Measurements from ENCODE around the gene OGFRL1. TPM values are rescaled to one million over a fixed set of nuclear protein-coding genes. Genes with fewer than 3 reads are reported as not detected.

Gene OGFRL1
- total and polyA plus RNA-seq, 2 of the 4 experiments (the other 2 are of a cell fraction): 5.4 to 5.7 TPM

- peak overlapping the region; percentile 74 for H3K4ac ChIP-seq (ENCODE audit: low read depth, low read length)
- peak overlapping the region; percentile 82 for H2BK120ac ChIP-seq (ENCODE audit: low read depth, low read length)
- H3K14ac ChIP-seq (replicated peaks; ENCODE audit: low read depth, low read length): peak overlapping the region; percentile 20
- peak overlapping the region; percentile 20 for H4K91ac ChIP-seq (ENCODE audit: insufficient read depth, low read depth, low read length)
- peak overlapping the region; percentile 56 to 76 for H4K8ac ChIP-seq (ENCODE audit: low read depth in 2 of 2, low read length in 2 of 2)
- BruUV-seq (replicated peaks): no TSS peak
- DNase-seq (no peak), ATAC-seq (ENCODE audit: low read depth) (no peak)
- H3K56ac ChIP-seq (ENCODE audit: extremely low read depth, insufficient read depth, low read length): no peak overlapping the region; the same call in 1 of the 2 replicates
- H3K4me1 ChIP-seq (ENCODE audit: control insufficient read depth, insufficient read depth, low read length): peaks cover 7% of the 10 kb centered on the region
- no peaks in the 10 kb centered on the region for H4K20me1 ChIP-seq (ENCODE audit: insufficient read depth, low read length)
- peak overlapping the region; percentile 27; the same call in 2 of the 3 replicates for H2BK15ac ChIP-seq (ENCODE audit: low read depth, low read length)
- CTCF ChIA-PET: interaction anchor here (0.8 kb wide), 1 partner anchor 17 kb away, joined by 4 read pairs; no protein-coding TSS in a partner anchor
- H3K23ac ChIP-seq (ENCODE audit: low read depth, low read length): peak overlapping the region; percentile 11; the same call in 1 of the 2 replicates
- intact Hi-C loops (cut with micrococcal nuclease): no loop called here
- H3K4me2 ChIP-seq (ENCODE audit: low read depth, low read length): no peak overlapping the region
- POLR2A ChIA-PET (ENCODE audit: unreplicated experiment): interaction anchor here (1.2 kb wide), 1 partner anchor 39 kb away, joined by 6 read pairs; the partner anchor contains the start of gene OGFRL1
- peak overlapping the region; percentile 90 for H2BK5ac ChIP-seq (ENCODE audit: low read depth, low read length, poor library complexity, severe bottlenecking)
- no CpG with 5 or more reads among the region's 2 CpGs for WGBS, 2 experiments (ENCODE audit: extremely low coverage in 2 of 2, insufficient read length in 1 of 2)
- peak overlapping the region; percentile 71 for H2AK5ac ChIP-seq (ENCODE audit: low read depth, low read length)
- H3K36me3 ChIP-seq (ENCODE audit: control insufficient read depth, insufficient read depth, low read length): no peaks in the 10 kb centered on the region
- H3K9me1 ChIP-seq (ENCODE audit: insufficient read depth, low read length): peaks cover 2% of the 10 kb centered on the region; the same call in 1 of the 2 replicates
- no peaks in the 10 kb centered on the region for H3K27me3 ChIP-seq (ENCODE audit: control insufficient read depth, insufficient read depth, low read length)
- H3K18ac ChIP-seq (ENCODE audit: low read depth, low read length): peak overlapping the region; percentile 35; the same call in 1 of the 2 replicates
- H2AK9ac ChIP-seq (replicated peaks; ENCODE audit: low read depth, low read length, poor library complexity): no peak overlapping the region
- H3K9ac ChIP-seq (ENCODE audit: low read depth, low read length): no peak overlapping the region; the same call in 1 of the 2 replicates
- peak overlapping the region; percentile 71; the same call in 1 of the 2 replicates for H4K5ac ChIP-seq (ENCODE audit: low read depth, low read length)
- in situ Hi-C loops (cut with MboI; ENCODE audit: low sequenced_read_pairs): no loop called here
- H3K27ac ChIP-seq (ENCODE audit: insufficient read depth, low read length): peak overlapping the region; percentile 46
- H2AFZ ChIP-seq (replicated peaks; ENCODE audit: low read length, poor library complexity): no peak overlapping the region
- H3K9me3 ChIP-seq (ENCODE audit: control insufficient read depth, insufficient read depth, low read length): 0 out of 2 replicates have a peak, but pooled peaks cover 2% of the 10 kb centered on the region
- dilution Hi-C loops (cut with HindIII; ENCODE audit: low sequenced_read_pairs, unreplicated experiment): no loop called here
- H3K4me3 ChIP-seq (ENCODE audit: insufficient read depth, low read depth, low read length): no peak overlapping the region
- H3K79me1 ChIP-seq (ENCODE audit: low read depth in 1 of 2, low read length in 2 of 2): no peaks in the 10 kb centered on the region
- H2BK20ac ChIP-seq (ENCODE audit: low read depth, low read length): peak overlapping the region; percentile 77
- TF ChIP-seq RAD21 (IDR thresholded peaks at IDR 0.05; ENCODE audit: low read length) (no peak), BHLHE40 (IDR thresholded peaks at IDR 0.05; ENCODE audit: low read depth, low read length) (no peak), MXI1 (IDR thresholded peaks at IDR 0.05; ENCODE audit: borderline replicate concordance, low read depth, low read length) (no peak), SMC3 (IDR thresholded peaks at IDR 0.05; ENCODE audit: low read depth, low read length) (no peak), FOS (IDR thresholded peaks at IDR 0.05; ENCODE audit: low read depth, low read length) (no peak), CEBPB (IDR thresholded peaks at IDR 0.05; ENCODE audit: low read depth, low read length) (no peak), RFX5 (IDR thresholded peaks at IDR 0.05; ENCODE audit: low read depth, low read length) (no peak), USF2 (IDR thresholded peaks at IDR 0.05; ENCODE audit: low read depth, low read length) (no peak), CTCF (conservative IDR thresholded peaks at IDR 0.05; ENCODE audit: low read depth, low read length) (no peak), MAZ (IDR thresholded peaks at IDR 0.05; ENCODE audit: borderline replicate concordance, low read depth, low read length) (no peak), NFE2L2 (IDR thresholded peaks at IDR 0.05; ENCODE audit: low read depth, low read length) (no peak), MAFK (IDR thresholded peaks at IDR 0.05; ENCODE audit: low read depth, low read length) (no peak), RCOR1 (IDR thresholded peaks at IDR 0.05; ENCODE audit: insufficient replicate concordance, low read length) (no peak), POLR2A (IDR thresholded peaks at IDR 0.05; ENCODE audit: low read depth, low read length) (no peak), ELK1 (IDR thresholded peaks at IDR 0.05; ENCODE audit: borderline replicate concordance, low read depth, low read length) (no peak)
Observed at GRCh38 chr6:71248878-71249544, 39.6 kb upstream of the OGFRL1 start.
